ENCODE measurements around the gene KANSL1. TPM values are rescaled to one million over a fixed set of nuclear protein-coding genes. Genes with fewer than 3 reads are reported as not detected.

The KANSL1 gene
- total and polyA plus RNA-seq, 2 of the 4 experiments (the other 2 are of a cell fraction), result 19.1 to 49.6 TPM

DNA sequence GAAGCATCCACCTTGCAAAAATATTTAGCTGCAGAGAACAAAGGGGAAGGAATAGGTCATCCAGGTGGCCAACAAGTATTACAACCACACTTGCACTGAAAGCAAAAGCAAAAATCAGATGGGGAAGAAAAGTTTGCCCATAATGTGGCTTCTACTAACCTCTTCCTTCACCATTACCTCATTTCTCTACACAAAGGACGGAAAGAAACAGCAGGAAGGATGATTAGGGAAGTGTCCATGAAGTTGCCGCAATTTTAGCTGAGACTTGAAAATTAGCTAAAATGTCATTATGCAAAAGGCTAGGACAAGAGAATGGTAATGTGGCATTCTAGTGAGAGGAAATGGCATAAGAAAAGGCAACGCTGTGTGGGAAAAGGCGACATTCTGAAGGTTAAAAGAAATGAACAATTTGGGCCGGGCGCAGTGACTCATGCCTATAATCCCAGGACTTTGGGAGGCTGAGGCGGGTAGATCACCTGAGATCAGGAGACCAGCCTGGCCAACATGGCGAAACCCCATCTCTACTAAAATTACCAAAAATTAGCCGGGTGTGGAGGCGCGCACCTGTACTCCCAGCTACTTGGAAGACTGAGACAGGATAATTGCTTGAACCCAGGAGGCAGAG, 13.7 kb downstream of the KANSL1 start:
- H3K23ac ChIP-seq (ENCODE audit: low read depth, low read length), result no peak overlapping the region
- no peaks in the 10 kb centered on the region for H3K9me3 ChIP-seq (ENCODE audit: control insufficient read depth, insufficient read depth, low read length)
- dilution Hi-C loops (cut with HindIII; ENCODE audit: low sequenced_read_pairs, unreplicated experiment) (no loop called here), in situ Hi-C loops (cut with MboI; ENCODE audit: low sequenced_read_pairs) (no loop called here), intact Hi-C loops (cut with micrococcal nuclease) (no loop called here)
- H3K56ac ChIP-seq (ENCODE audit: extremely low read depth, insufficient read depth, low read length), result no peak overlapping the region
- H3K4ac ChIP-seq (ENCODE audit: low read depth, low read length), result no peak overlapping the region
- TF ChIP-seq MAZ (IDR thresholded peaks at IDR 0.05; ENCODE audit: borderline replicate concordance, low read depth, low read length) (no peak), BHLHE40 (IDR thresholded peaks at IDR 0.05; ENCODE audit: low read depth, low read length) (no peak), POLR2A (IDR thresholded peaks at IDR 0.05; ENCODE audit: low read depth, low read length) (no peak)
- ChIA-PET CTCF (no interaction called here), POLR2A (ENCODE audit: unreplicated experiment) (no interaction called here)
- no peak overlapping the region for H2AFZ ChIP-seq (replicated peaks; ENCODE audit: low read length, poor library complexity)
- peaks cover 5% of the 10 kb centered on the region for H3K4me1 ChIP-seq (ENCODE audit: control insufficient read depth, insufficient read depth, low read length)
- no peak overlapping the region for H2BK15ac ChIP-seq (ENCODE audit: low read depth, low read length)
- no peak overlapping the region for H2BK20ac ChIP-seq (ENCODE audit: low read depth, low read length)
- no peak overlapping the region for H3K18ac ChIP-seq (ENCODE audit: low read depth, low read length)
- no peak overlapping the region for H2AK9ac ChIP-seq (replicated peaks; ENCODE audit: low read depth, low read length, poor library complexity)
- no peaks in the 10 kb centered on the region for H3K36me3 ChIP-seq (ENCODE audit: control insufficient read depth, insufficient read depth, low read length)
- H3K4me2 ChIP-seq (ENCODE audit: low read depth, low read length), result no peak overlapping the region
- no peak overlapping the region for H2BK5ac ChIP-seq (ENCODE audit: low read depth, low read length, poor library complexity, severe bottlenecking)
- no peak overlapping the region for H3K9ac ChIP-seq (ENCODE audit: low read depth, low read length)
- H3K79me1 ChIP-seq (ENCODE audit: low read depth in 1 of 2, low read length in 2 of 2), result peaks cover 7 to 77% of the 10 kb centered on the region in 2 experiments
- 90% methylated on average over 4 of the region's 11 CpGs; no CpG with 5 or more reads in 1 of the 2 experiments for WGBS, 2 experiments (ENCODE audit: extremely low coverage in 2 of 2, insufficient read length in 1 of 2)
- H3K4me3 ChIP-seq (ENCODE audit: insufficient read depth, low read depth, low read length), result no peak overlapping the region
- H2AK5ac ChIP-seq (ENCODE audit: low read depth, low read length), result no peak overlapping the region
- H2BK120ac ChIP-seq (ENCODE audit: low read depth, low read length), result no peak overlapping the region
- H4K5ac ChIP-seq (ENCODE audit: low read depth, low read length), result no peak overlapping the region
- H4K91ac ChIP-seq (ENCODE audit: insufficient read depth, low read depth, low read length), result no peak overlapping the region
- DNase-seq (no peak), ATAC-seq (ENCODE audit: low read depth) (no peak)
- no peaks in the 10 kb centered on the region for H3K27me3 ChIP-seq (ENCODE audit: control insufficient read depth, insufficient read depth, low read length)
- no peak overlapping the region for H4K8ac ChIP-seq (ENCODE audit: low read depth in 2 of 2, low read length in 2 of 2)
- H4K20me1 ChIP-seq (ENCODE audit: insufficient read depth, low read length), result peaks cover 100% of the 10 kb centered on the region
- H3K27ac ChIP-seq (ENCODE audit: insufficient read depth, low read length), result no peak overlapping the region
- no peak overlapping the region for H3K14ac ChIP-seq (replicated peaks; ENCODE audit: low read depth, low read length)
- peaks cover 16% of the 10 kb centered on the region for H3K9me1 ChIP-seq (ENCODE audit: insufficient read depth, low read length)
- no TSS peak for BruUV-seq (replicated peaks)

Data from IMR-90 (cell line).